ENCODE measurements around the gene SYT15.

The SYT15 gene

GRCh38 chr10:46541017-46541661 is 37.8 kb upstream of the SYT15 start:
- no peak for TF ChIP-seq CTCF (conservative IDR thresholded peaks at IDR 0.05; ENCODE audit: low read depth)
- no peak overlapping the region for H3K27ac ChIP-seq
- ChIA-PET POLR2A (ENCODE audit: low non-redundant PET) (no interaction called here), CTCF (no interaction called here)
- DNase-seq (ENCODE audit: low spot score) = no peak

DNA sequence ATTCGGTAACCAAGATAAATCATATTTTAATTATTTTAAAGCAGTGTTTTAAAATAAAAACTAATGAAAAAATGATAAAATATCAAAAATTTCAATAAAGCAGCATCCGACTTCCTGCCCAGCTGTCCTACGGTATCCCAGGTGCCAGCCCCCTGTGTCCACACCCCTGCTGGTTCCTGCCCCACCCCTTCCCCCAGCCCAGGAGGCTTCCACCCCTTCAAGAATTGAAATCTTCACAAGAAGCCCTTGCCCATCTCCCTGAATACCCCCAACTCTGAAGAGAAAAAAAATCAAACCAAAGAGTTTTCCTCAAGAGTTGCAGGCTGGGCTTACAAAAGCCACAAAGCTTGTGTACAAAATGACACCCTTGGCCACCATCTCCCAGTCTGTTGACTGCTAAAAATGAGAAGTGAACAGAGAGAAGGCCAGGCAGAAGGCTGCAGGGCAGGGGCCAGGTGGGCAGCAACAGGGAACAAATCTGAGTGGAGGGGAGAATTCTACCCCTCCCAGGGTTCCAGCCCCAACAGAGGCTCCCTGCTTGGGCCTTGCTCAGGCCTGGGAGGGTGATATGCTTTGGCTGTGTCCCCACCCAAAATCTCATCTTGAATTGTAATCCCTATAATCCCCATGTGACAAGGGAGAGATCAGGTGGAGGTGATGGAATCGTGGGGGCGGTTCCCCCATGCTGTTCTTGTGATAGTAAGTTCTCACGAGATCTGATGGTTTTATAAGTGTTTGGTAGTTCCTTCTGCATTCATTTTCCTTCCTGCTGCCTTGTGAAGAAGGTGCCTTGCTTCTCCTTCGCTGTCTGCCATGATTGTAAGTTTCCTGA is 37.0 kb upstream of the SYT15 start:
- H3K27ac ChIP-seq = no peak overlapping the region
- DNase-seq (ENCODE audit: low spot score) = no peak
- ChIA-PET CTCF (interaction anchor here (0.7 kb wide), 1 partner anchor 20 kb away, joined by 7 read pairs; no protein-coding TSS in a partner anchor), POLR2A (ENCODE audit: low non-redundant PET) (no interaction called here)
- no peak for TF ChIP-seq CTCF (conservative IDR thresholded peaks at IDR 0.05; ENCODE audit: low read depth)

GRCh38 chr10:46542567-46543465 is 36.1 kb upstream of the SYT15 start:
- DNase-seq (ENCODE audit: low spot score) = no peak
- no peak for TF ChIP-seq CTCF (conservative IDR thresholded peaks at IDR 0.05; ENCODE audit: low read depth)
- POLR2A ChIA-PET (ENCODE audit: low non-redundant PET) = no interaction called here
- H3K27ac ChIP-seq = no peak overlapping the region
- CTCF ChIA-PET = interaction anchor here (0.7 kb wide), 1 partner anchor 20 kb away, joined by 7 read pairs; no protein-coding TSS in a partner anchor

DNA sequence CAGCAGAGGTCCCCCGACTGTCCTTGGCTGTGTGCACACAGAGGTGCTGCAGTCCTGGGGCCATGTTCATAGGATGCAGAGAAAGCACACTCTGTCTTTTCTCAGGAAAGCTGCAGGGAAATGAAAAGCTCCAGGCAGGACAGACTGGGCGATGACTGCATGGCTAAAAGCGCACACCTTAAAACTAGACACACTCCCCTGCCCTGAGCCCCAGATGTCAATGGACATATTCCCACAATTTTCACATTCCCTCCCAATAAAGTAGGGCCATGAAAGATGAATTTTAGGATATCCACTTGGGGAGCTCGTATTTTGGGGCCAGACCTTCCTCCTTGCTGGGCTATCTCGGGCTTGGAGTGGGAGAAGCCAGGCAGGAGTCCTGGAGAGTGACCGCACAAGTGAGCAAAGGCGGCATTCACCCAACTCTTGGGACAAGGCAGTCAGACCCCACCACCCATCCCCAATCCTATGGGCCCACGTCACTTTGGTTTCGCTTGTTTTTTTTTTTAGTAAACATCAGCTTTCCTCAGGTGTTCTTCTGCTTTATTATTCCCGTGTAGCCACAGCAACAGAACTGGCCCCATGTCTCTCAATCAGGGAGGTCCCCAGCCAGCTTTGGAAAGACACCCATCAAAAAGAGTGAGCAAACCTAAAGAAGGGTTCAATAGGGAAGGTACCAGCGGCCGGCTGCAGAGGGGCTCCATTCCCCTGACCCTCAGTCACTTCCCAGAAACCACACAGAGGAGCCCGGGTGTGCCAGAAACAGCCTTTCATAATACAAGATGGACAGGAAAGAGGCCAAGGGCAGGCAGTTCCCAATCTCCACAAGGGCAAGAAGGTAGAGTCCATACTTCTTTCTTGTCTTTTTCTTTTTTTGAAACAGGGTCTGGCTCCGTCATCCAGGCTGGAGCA is 35.2 kb upstream of the SYT15 start:
- ChIA-PET CTCF (no interaction called here), POLR2A (ENCODE audit: low non-redundant PET) (no interaction called here)
- TF ChIP-seq CTCF (conservative IDR thresholded peaks at IDR 0.05; ENCODE audit: low read depth) = no peak
- H3K27ac ChIP-seq = no peak overlapping the region
- no peak for DNase-seq (ENCODE audit: low spot score)

GRCh38 chr10:46544989-46545791 is 33.7 kb upstream of the SYT15 start:
- H3K27ac ChIP-seq = no peak overlapping the region
- CTCF ChIA-PET = interaction anchor here (0.6 to 1.1 kb wide), 3 partner anchors 9 to 20 kb away, joined by 3 read pairs; no protein-coding TSS in a partner anchor
- DNase-seq (ENCODE audit: low spot score) = peak; percentile 67
- TF ChIP-seq CTCF (conservative IDR thresholded peaks at IDR 0.05; ENCODE audit: low read depth) = no peak
- POLR2A ChIA-PET (ENCODE audit: low non-redundant PET) = no interaction called here
